ENCODE data around the gene RIT2.
"Not testable (repeated sequence)": the region's sequence is repeated elsewhere in the genome, so short reads cannot be mapped to it uniquely, and the experiment has no call there.

RIT2 gene

DNA sequence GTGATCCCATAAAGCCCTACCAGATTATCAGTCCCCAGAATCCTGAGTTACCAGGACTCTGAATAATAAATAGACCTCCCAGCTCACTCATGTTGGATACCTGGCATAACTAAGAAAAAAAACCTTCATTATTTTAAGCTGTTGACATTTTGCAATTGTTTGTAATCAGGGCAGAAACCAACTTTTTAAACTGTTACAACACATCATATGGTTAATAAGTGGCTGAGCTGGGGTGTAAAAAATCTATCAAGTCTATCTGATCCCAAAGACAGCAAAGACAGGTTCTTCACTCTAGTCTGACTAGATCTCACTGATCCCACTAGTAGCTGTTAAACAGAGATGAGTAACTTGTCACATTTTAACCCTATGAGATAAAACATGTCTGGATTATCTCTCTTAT is 370.3 kb downstream of the RIT2 start:
- DNase-seq = no peak

DNA sequence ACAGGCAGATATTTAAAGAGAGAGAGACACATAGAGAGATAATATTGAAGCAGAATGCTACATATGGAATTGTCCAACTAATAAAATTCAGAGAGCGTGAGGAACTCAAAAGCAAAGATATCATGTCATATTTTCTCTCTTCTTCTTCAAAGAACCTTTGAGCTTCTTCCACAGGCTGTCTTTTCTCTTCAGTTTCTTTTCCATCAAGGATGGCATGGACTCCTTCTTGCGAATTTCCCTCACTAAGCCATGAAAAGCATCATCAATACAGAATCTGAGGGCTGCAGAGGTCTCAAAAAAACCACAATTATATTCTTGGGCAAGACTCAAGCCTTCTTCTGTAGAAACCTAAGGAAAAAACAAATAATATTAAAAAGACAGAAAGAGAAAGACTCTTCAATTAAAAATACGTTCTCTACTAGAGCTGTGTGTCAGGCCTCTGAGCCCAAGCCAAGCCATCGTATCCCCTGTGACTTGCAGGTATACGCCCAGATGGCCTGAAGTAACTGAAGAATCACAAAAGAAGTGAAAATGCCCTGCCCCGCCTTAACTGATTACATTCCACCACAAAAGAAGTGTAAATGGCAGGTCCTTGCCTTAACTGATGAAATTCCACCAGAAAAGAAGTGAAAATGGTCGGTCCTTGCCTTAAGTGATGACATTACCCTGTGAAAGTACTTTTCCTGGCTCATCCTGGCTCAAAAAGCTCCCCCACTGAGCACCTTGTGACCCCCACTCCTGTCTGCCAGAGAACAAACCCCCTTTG is 371.9 kb downstream of the RIT2 start:
- DNase-seq = no peak

DNA sequence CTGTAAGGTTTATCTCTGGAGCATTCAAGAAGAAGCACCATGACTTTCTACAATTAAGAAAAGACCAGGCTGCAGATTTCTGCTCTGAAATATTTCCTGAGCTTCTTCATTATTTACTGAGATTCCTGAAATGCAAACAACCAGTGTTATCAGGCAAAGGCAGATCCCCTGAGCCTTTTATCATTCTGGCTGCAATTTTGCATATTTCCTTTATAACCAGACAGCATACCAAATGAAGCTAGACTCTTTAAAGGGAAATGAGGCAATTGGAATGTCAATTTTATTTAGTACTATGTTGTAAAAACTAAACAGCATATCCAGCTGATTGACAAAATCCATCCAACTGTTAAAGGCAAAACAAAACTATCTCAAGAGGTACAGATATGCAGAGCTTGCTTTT is 372.5 kb downstream of the RIT2 start:
- DNase-seq = no peak

DNA sequence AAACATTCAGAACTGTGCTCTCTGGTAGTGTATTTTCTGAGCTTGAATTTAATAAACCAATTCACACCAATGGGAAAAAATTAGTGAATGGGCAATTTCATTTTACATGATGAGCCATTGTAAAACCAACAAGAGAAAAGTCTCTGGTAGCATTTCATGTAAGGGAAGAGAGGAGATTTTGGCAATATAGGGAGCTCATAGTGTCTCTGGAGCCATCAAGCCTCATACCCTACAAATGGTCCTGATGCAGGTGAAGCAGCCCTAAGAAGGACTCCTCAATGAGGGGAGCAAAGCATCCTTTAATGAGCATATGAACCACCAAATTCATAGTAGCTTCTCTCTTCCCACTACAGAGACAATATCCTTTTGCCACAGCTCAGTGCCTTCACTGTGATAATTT is 373.0 kb downstream of the RIT2 start:
- no peak for DNase-seq

DNA sequence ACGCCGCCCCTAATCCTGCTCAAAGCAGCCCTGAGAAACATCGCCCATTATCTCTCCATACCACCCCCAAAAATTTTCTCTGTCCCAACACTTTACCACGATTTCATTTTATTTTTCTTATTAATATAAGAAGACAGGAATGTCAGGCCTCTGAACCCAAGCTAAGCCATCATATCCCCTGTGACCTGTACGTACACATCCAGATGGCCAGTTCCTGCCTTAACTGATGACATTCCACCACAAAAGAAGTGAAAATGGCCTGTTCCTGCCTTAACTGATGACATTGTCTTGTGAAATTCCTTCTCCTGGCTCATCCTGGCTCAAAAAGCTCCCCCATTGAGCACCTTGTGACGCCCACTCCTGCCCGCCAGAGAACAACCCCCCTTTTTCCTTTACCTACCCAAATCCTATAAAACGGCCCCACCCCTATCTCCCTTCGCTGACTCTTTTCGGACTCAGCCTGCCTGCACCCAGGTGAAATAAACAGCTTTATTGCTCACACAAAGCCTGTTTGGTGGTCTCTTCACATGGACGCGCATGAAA is 373.6 kb downstream of the RIT2 start:
- not testable (repeated sequence) for DNase-seq

DNA sequence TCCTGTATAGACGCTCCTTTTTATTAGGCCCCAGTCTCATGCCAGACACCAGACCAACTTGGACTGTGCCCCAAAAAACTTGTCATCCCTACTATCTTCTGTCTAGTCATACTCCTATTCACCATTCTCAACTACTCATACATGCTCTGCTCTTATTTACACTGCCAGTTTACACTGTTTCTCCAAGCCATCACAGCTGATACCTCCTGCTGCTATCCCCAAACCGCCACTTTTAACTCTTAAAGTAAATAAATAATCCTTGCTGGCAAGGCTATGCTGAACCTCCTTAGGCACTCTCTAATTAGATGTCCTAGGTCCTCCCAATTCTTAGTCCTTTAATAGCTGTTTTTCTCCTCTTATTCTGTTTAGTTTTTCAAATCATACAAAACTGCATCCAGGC is 374.2 kb downstream of the RIT2 start:
- not testable (repeated sequence) for DNase-seq

DNA sequence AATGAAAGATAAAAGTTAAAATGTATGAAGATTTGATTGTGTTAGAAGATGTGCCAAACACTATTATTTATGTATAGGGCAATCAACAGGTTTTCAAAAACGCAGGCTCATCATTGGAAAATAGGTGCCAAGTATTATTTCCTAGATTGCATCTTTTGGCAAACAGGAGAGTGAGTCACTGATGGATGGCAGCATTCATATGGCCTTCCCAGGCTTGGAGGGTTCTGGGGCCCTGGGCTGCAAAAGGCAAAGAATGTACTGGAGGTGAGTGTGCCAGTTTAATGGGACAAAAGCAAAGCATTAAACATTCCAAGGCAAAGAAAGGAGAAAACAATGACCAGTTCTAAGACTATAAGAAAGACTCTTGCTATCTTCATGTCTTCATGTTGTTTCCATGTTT is 379.4 kb downstream of the RIT2 start:
- no peak for DNase-seq

DNA sequence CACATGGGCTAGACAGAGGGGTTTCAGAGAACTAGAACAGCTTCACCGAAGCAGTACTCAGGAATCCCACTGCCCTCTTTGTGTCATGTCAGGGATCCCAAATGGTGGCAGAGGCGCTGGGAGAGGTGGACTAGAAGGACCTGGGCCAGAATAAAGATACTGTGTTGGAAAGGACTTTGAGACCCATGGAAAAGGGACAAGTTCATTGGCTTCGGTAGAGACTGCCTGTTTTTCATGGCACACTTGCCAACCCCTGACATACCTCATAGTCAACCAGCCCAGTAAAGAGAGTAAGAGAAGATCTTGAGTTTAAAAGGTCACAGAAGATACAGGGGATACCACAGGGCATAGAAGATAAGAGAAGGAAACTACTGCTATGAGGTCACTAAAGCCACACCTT is 381.0 kb downstream of the RIT2 start:
- DNase-seq = no peak

DNA sequence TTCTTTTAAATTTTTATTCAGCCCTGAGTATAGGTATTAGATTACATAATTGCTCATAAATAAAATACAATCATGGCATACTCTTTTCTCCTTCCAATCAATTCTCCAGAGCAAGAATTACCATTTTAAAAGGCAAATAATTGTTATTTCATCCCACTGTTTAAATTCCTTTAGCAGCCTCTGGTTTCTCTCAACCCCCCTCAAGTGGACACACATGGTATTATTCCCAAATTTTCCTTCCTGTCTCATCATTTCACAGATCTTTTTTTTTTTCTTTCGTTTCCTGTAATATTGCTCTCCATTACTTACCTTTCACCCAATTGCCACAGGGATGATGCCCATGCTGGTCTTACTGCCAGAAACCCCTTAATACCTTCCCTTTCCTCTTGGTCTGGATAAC is 385.2 kb downstream of the RIT2 start:
- no peak for DNase-seq

DNA sequence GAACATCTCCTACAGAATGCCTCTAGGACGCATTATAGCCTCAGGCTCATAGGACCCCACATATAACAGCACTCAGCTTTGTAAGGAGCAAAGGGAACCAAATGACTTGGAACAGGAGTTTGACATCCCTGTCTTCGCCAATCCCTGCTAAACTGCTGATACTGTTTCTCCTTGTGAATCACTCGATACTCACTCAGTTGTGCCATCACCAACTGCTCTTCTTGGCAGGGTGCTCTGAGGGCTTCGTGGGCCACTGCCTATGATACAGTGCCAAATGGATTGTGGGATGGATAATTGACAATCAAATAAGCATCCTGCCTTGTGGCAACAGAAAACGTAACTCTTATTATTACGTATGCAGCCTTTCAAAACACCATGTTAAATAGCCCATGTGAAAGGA is 396.3 kb downstream of the RIT2 start:
- DNase-seq = no peak

DNA sequence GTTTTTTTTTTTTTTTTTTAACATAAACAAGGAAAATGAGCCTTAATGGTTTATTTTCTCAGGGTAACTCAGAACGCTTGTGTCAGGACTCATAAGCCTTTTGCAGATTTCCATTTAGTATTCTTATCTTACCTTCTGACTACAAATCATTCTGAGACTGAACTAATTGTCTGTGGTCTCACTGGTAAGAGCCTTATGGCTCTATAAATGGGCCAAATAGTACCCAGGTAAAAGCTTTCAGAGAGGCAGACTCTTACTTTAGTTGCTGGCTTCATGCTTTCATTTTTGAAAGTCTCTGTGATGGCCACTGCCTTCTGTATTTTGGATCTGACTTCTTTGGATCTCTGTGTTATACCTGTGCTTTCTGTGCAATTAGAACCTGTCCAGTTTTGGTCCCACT is 403.4 kb downstream of the RIT2 start:
- no peak for DNase-seq

DNA sequence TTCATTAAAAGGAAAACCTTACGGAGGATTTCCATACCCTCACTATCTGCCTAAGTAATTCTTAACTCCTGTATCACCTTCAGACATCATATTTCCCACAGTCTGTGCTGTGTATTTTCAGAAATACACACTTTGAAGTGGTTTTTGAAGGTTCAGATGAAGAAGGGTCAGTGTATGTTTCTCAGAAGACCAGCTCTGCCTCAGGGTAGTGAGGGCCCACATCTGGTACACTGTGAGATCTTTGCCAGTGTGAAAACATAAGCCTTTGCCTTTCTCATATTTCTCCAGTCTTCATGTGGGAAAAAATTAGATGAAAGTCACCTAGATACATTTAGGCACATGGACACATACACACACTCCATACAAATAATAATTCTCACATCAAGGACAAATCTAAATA is 408.4 kb downstream of the RIT2 start:
- DNase-seq = no peak

DNA sequence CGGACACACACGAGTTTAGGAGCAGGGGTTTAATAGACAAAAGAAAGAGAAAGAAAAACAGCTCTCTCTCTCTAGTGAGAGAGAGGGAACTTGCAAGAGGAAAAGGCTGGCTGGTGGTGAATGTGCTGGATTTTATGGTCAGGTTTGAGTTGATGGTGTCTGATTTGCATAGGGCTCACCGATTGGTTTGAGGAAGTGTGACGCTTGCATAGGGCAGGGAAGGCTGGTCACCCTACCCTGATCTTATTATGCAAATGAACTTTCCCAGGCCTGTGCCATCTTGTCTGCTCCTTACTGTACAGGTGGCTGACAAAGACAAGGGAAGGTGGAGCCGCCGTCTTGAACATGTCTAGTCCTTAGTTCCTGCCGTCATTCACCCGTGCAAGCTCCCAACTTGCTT is 408.9 kb downstream of the RIT2 start:
- DNase-seq = no peak

DNA sequence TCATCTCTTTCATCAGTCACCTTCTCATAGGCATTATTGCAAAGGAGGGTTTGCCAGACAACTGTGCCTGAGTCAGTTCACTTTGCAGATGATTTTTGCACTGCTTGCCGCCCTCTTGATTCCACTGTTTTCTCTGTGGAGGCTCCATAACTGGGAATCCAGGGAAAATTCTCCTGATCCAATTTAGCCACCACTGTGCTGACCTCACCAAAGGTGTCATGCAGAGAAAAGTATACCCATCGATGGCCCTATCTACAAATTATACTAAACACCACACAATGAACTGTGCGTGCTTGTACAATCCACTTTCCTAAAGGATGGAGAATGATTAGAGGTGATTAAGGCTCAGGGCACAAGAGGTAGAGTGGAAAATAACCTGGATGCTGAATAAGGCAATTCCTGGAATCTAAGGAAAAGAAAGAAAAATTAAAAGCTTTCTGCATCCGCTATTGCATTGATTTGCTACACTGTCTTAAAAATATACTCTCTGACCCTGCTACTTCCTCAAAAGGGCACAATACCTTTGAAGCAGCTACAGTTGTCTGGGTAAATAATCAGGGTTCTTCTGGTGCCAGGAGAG is 409.4 kb downstream of the RIT2 start:
- DNase-seq = no peak

Data from CD4-positive, alpha-beta T cell treated with Interleukin-21 for 1 hour (primary cell).